ENCODE data around the gene ACER3. TPM values are rescaled to one million over a fixed set of nuclear protein-coding genes. Genes with fewer than 3 reads are reported as not detected.
"Not testable (repeated sequence)": the region's sequence is repeated elsewhere in the genome, so short reads cannot be mapped to it uniquely, and the experiment has no call there.

ACER3 gene
- total RNA-seq, 2 experiments from 2014 or later: 10.4 to 13.2 TPM

- H3K4me3 Mint-ChIP-seq: no peak overlapping the region
- H3K36me3 Mint-ChIP-seq: no peaks in the 10 kb centered on the region
- DNase-seq: no peak
- H3K9me3 Mint-ChIP-seq: peaks cover 7% of the 10 kb centered on the region
- no peak for ATAC-seq (ENCODE audit: low read depth)
- POLR2A ChIA-PET: no interaction called here
- peaks cover 2% of the 10 kb centered on the region for H3K27me3 Mint-ChIP-seq
- H3K4me1 Mint-ChIP-seq: no peaks in the 10 kb centered on the region
- H3K27ac Mint-ChIP-seq: no peak overlapping the region
These were observed 192.7 kb downstream of the ACER3 start for GRCh38 chr11:77053217-77054015.

GRCh38 chr11:77054084-77054483 lies 193.4 kb downstream of the ACER3 start:
- ATAC-seq (ENCODE audit: low read depth) (no peak), DNase-seq (no peak)
- Mint-ChIP-seq H3K27ac (no peak overlapping the region), H3K27me3 (peaks cover 2% of the 10 kb centered on the region), H3K36me3 (no peaks in the 10 kb centered on the region), H3K4me1 (no peaks in the 10 kb centered on the region), H3K4me3 (no peak overlapping the region), H3K9me3 (peaks cover 7% of the 10 kb centered on the region)
- POLR2A ChIA-PET: no interaction called here

- Mint-ChIP-seq H3K36me3 (no peaks in the 10 kb centered on the region), H3K4me1 (no peaks in the 10 kb centered on the region), H3K27ac (no peak overlapping the region), H3K9me3 (peaks cover 7% of the 10 kb centered on the region), H3K4me3 (no peak overlapping the region), H3K27me3 (peaks cover 2% of the 10 kb centered on the region)
- ATAC-seq (ENCODE audit: low read depth) (no peak), DNase-seq (no peak)
- POLR2A ChIA-PET: no interaction called here
These were observed 194.4 kb downstream of the ACER3 start for GRCh38 chr11:77055101-77055561.

- Mint-ChIP-seq H3K36me3 (no peaks in the 10 kb centered on the region), H3K4me3 (no peak overlapping the region), H3K9me3 (peaks cover 7% of the 10 kb centered on the region), H3K27me3 (peaks cover 2% of the 10 kb centered on the region), H3K4me1 (no peaks in the 10 kb centered on the region), H3K27ac (no peak overlapping the region)
- DNase-seq (no peak), ATAC-seq (ENCODE audit: low read depth) (no peak)
- POLR2A ChIA-PET: no interaction called here
These were observed 195.2 kb downstream of the ACER3 start for GRCh38 chr11:77055913-77056312.

- POLR2A ChIA-PET: no interaction called here
These were observed 196.2 kb downstream of the ACER3 start for GRCh38 chr11:77056814-77057402.

GRCh38 chr11:77057938-77058474 lies 197.3 kb downstream of the ACER3 start:
- POLR2A ChIA-PET: interaction anchor here (0.5 kb wide), 1 partner anchor 9 kb away, joined by 3 read pairs; the partner anchor contains the start of gene CAPN5

More at GRCh38 chr11:77056814-77057402, 196.2 kb downstream of the ACER3 start:
- no peak overlapping the region for H3K4me3 Mint-ChIP-seq
- H3K27ac Mint-ChIP-seq: no peak overlapping the region
- H3K9me3 Mint-ChIP-seq: peaks cover 7% of the 10 kb centered on the region
- H3K27me3 Mint-ChIP-seq: peaks cover 7% of the 10 kb centered on the region
- H3K4me1 Mint-ChIP-seq: no peaks in the 10 kb centered on the region
- DNase-seq (no peak), ATAC-seq (ENCODE audit: low read depth) (no peak)
- H3K36me3 Mint-ChIP-seq: no peaks in the 10 kb centered on the region

GRCh38 chr11:77058900-77059299 lies 198.2 kb downstream of the ACER3 start:
- DNase-seq: no peak
- H3K4me1 Mint-ChIP-seq: no peaks in the 10 kb centered on the region
- peaks cover 7% of the 10 kb centered on the region for H3K9me3 Mint-ChIP-seq
- ATAC-seq (ENCODE audit: low read depth): no peak
- no peak overlapping the region for H3K27ac Mint-ChIP-seq
- POLR2A ChIA-PET: interaction anchor here (0.5 kb wide), 1 partner anchor 8 kb away, joined by 3 read pairs; the partner anchor contains the start of gene CAPN5
- no peaks in the 10 kb centered on the region for H3K36me3 Mint-ChIP-seq
- H3K4me3 Mint-ChIP-seq: no peak overlapping the region
- H3K27me3 Mint-ChIP-seq: peaks cover 11% of the 10 kb centered on the region

More at GRCh38 chr11:77057938-77058474, 197.3 kb downstream of the ACER3 start:
- peaks cover 7% of the 10 kb centered on the region for H3K9me3 Mint-ChIP-seq
- no peak overlapping the region for H3K27ac Mint-ChIP-seq
- DNase-seq: no peak
- ATAC-seq (ENCODE audit: low read depth): no peak
- no peak overlapping the region for H3K4me3 Mint-ChIP-seq
- peaks cover 11% of the 10 kb centered on the region for H3K27me3 Mint-ChIP-seq
- H3K36me3 Mint-ChIP-seq: no peaks in the 10 kb centered on the region
- H3K4me1 Mint-ChIP-seq: no peaks in the 10 kb centered on the region

GRCh38 chr11:77059806-77060205 lies 199.1 kb downstream of the ACER3 start:
- ATAC-seq (ENCODE audit: low read depth) (no peak), DNase-seq (no peak)
- peaks cover 7% of the 10 kb centered on the region for H3K9me3 Mint-ChIP-seq
- POLR2A ChIA-PET: no interaction called here
- no peak overlapping the region for H3K4me3 Mint-ChIP-seq
- no peaks in the 10 kb centered on the region for H3K36me3 Mint-ChIP-seq
- H3K4me1 Mint-ChIP-seq: no peaks in the 10 kb centered on the region
- peaks cover 13% of the 10 kb centered on the region for H3K27me3 Mint-ChIP-seq
- H3K27ac Mint-ChIP-seq: no peak overlapping the region

- ATAC-seq (ENCODE audit: low read depth) (no peak), DNase-seq (no peak)
- no peaks in the 10 kb centered on the region for H3K36me3 Mint-ChIP-seq
These were observed 199.5 kb downstream of the ACER3 start for GRCh38 chr11:77060234-77060633.

GRCh38 chr11:77061258-77061657 lies 200.5 kb downstream of the ACER3 start:
- H3K27ac Mint-ChIP-seq; H3K4me1 Mint-ChIP-seq; POLR2A ChIA-PET; H3K9me3 Mint-ChIP-seq; DNase-seq; ATAC-seq (ENCODE audit: low read depth); H3K4me3 Mint-ChIP-seq; H3K36me3 Mint-ChIP-seq: not testable (repeated sequence)
- H3K27me3 Mint-ChIP-seq: peaks cover 21% of the 10 kb centered on the region

More at GRCh38 chr11:77060234-77060633, 199.5 kb downstream of the ACER3 start:
- peaks cover 16% of the 10 kb centered on the region for H3K27me3 Mint-ChIP-seq
- H3K27ac Mint-ChIP-seq: no peak overlapping the region
- peaks cover 7% of the 10 kb centered on the region for H3K9me3 Mint-ChIP-seq
- no peaks in the 10 kb centered on the region for H3K4me1 Mint-ChIP-seq
- H3K4me3 Mint-ChIP-seq: no peak overlapping the region
- POLR2A ChIA-PET: no interaction called here

GRCh38 chr11:77062924-77063323 lies 202.2 kb downstream of the ACER3 start:
- peaks cover 6% of the 10 kb centered on the region for H3K4me1 Mint-ChIP-seq
- H3K36me3 Mint-ChIP-seq: no peaks in the 10 kb centered on the region
- DNase-seq: no peak
- ATAC-seq (ENCODE audit: low read depth): no peak
- H3K27ac Mint-ChIP-seq: no peak overlapping the region
- no peak overlapping the region for H3K4me3 Mint-ChIP-seq
- H3K9me3 Mint-ChIP-seq: no peaks in the 10 kb centered on the region
- peaks cover 19% of the 10 kb centered on the region for H3K27me3 Mint-ChIP-seq
- POLR2A ChIA-PET: no interaction called here

- Mint-ChIP-seq H3K4me3 (no peak overlapping the region), H3K27ac (no peak overlapping the region), H3K9me3 (no peaks in the 10 kb centered on the region), H3K27me3 (peaks cover 21% of the 10 kb centered on the region), H3K4me1 (peaks cover 6% of the 10 kb centered on the region), H3K36me3 (no peaks in the 10 kb centered on the region)
- no peak for DNase-seq
- ATAC-seq (ENCODE audit: low read depth): no peak
- POLR2A ChIA-PET: no interaction called here
These were observed 202.7 kb downstream of the ACER3 start for GRCh38 chr11:77063407-77063806.

GRCh38 chr11:77063861-77064260 lies 203.1 kb downstream of the ACER3 start:
- no peak overlapping the region for H3K4me3 Mint-ChIP-seq
- H3K27me3 Mint-ChIP-seq: peaks cover 25% of the 10 kb centered on the region
- POLR2A ChIA-PET: no interaction called here
- H3K4me1 Mint-ChIP-seq: peaks cover 6% of the 10 kb centered on the region
- ATAC-seq (ENCODE audit: low read depth) (no peak), DNase-seq (no peak)
- H3K9me3 Mint-ChIP-seq: no peaks in the 10 kb centered on the region
- H3K36me3 Mint-ChIP-seq: no peaks in the 10 kb centered on the region
- no peak overlapping the region for H3K27ac Mint-ChIP-seq

Data from activated naive CD8-positive, alpha-beta T cell treated with anti-CD3 and anti-CD28 coated beads, Interleukin-2, amount 10 ng/mL, durations not matched to agents 7 days and 5 days (primary cell).